IMR-90 (cell line): ENCODE measurements around the gene PDCD2L. TPM values are rescaled to one million over a fixed set of nuclear protein-coding genes. Genes with fewer than 3 reads are reported as not detected.

ENCODE experiments used
- ATAC-seq: fragments of 200-7000 bp; cut with Tn5 transposase; 2 replicates; pipeline ENCODE4 v1.9.1; 2020; ENCODE audit warnings: low read depth, mild to moderate bottlenecking, moderate library complexity
- BruUV-seq: library from RNA; stranded (reverse); fragments of 400-500 nt; replicated peaks from 2 replicates; lab custom pipeline; 2021; lab: Mats Ljungman, UMichigan
- CTCF ChIA-PET: fragments of 300-600 bp; formaldehyde crosslinking; extraction: SDS; loops from one replicate; lab custom pipeline; 2021; ENCODE audit warnings: antibody characterized with exemption; lab: Yijun Ruan, JAX
- POLR2A ChIA-PET: fragments of 300-600 bp; sonication (Branson Sonifier 250); formaldehyde crosslinking; loops from one replicate; lab custom pipeline; 2022; ENCODE audit warnings: antibody characterized with exemption; ENCODE audit not compliant: unreplicated experiment; lab: Charles Lee
- DNase-seq: peaks from one replicate; pipeline ENCODE4 v3.0.0; 2013
- H2AFZ ChIP-seq: replicated peaks from 2 replicates; pipeline ENCODE3; 2013; ENCODE audit warnings: low read length, mild to moderate bottlenecking; ENCODE audit not compliant: poor library complexity
- H2AK5ac ChIP-seq: 2 replicates; pipeline ENCODE4 v1.6.1; 2013; ENCODE audit warnings: low read depth, low read length, inconsistent platforms
- H2AK9ac ChIP-seq: replicated peaks from 2 replicates; pipeline ENCODE3; 2013; ENCODE audit warnings: mild to moderate bottlenecking, low read depth, low read length, moderate library complexity; ENCODE audit not compliant: poor library complexity
- H2BK120ac ChIP-seq: 2 replicates; pipeline ENCODE4 v1.6.1; 2013; ENCODE audit warnings: low read depth, low read length, inconsistent platforms
- H2BK15ac ChIP-seq: 3 replicates; pipeline ENCODE4 v1.6.1; 2013; ENCODE audit warnings: low read depth, low read length, inconsistent platforms
- H2BK20ac ChIP-seq: 2 replicates; pipeline ENCODE4 v1.6.1; 2013; ENCODE audit warnings: low read depth, mild to moderate bottlenecking, inconsistent platforms, low read length, moderate library complexity
- H2BK5ac ChIP-seq: 2 replicates; pipeline ENCODE4 v1.6.1; 2013; ENCODE audit warnings: mild to moderate bottlenecking, low read depth, low read length, inconsistent platforms; ENCODE audit not compliant: poor library complexity, severe bottlenecking
- H3K14ac ChIP-seq: replicated peaks from 2 replicates; pipeline ENCODE4 v1.6.1; 2013; ENCODE audit warnings: low read depth, low read length, inconsistent platforms
- H3K18ac ChIP-seq: 2 replicates; pipeline ENCODE4 v1.6.1; 2013; ENCODE audit warnings: low read depth, low read length, control low read depth
- H3K23ac ChIP-seq: 2 replicates; pipeline ENCODE4 v1.6.1; 2013; ENCODE audit warnings: low read depth, low read length, inconsistent platforms
- H3K27ac ChIP-seq: 2 replicates; pipeline ENCODE4 v1.5.1; 2013; ENCODE audit warnings: mild to moderate bottlenecking, control low read depth, low read length; ENCODE audit not compliant: insufficient read depth
- H3K27me3 ChIP-seq: 2 replicates; pipeline ENCODE4 v1.6.1; 2013; ENCODE audit warnings: low read length; ENCODE audit not compliant: control insufficient read depth, insufficient read depth
- H3K36me3 ChIP-seq: 2 replicates; pipeline ENCODE4 v1.6.1; 2013; ENCODE audit warnings: low read length, mixed read lengths; ENCODE audit not compliant: control insufficient read depth, insufficient read depth
- H3K4ac ChIP-seq: 2 replicates; pipeline ENCODE4 v1.6.1; 2013; ENCODE audit warnings: low read depth, low read length, inconsistent platforms
- H3K4me1 ChIP-seq: 2 replicates; pipeline ENCODE4 v1.6.1; 2013; ENCODE audit warnings: low read length, mixed read lengths; ENCODE audit not compliant: control insufficient read depth, insufficient read depth
- H3K4me2 ChIP-seq: 2 replicates; pipeline ENCODE4 v1.6.1; 2013; ENCODE audit warnings: low read depth, mild to moderate bottlenecking, control low read depth, low read length, moderate library complexity
- H3K4me3 ChIP-seq: 2 replicates; pipeline ENCODE4 v1.5.1; 2013; ENCODE audit warnings: low read depth, mild to moderate bottlenecking, control low read depth, low read length, moderate library complexity; ENCODE audit not compliant: insufficient read depth
- H3K56ac ChIP-seq: 2 replicates; pipeline ENCODE4 v1.6.1; 2013; ENCODE audit warnings: low read length, inconsistent platforms; ENCODE audit not compliant: insufficient read depth; ENCODE audit errors: extremely low read depth
- H3K79me1 ChIP-seq, 2 experiments: 2 replicates each; pipeline ENCODE4 v1.6.1; 2013; ENCODE audit warnings: low read length in 2 of 2, inconsistent platforms in 1 of 2, low read depth in 1 of 2
- H3K9ac ChIP-seq: 2 replicates; pipeline ENCODE4 v1.6.1; 2013; ENCODE audit warnings: low read depth, low read length, control low read depth
- H3K9me1 ChIP-seq: 2 replicates; pipeline ENCODE4 v1.6.1; 2013; ENCODE audit warnings: low read length, inconsistent platforms; ENCODE audit not compliant: insufficient read depth
- H3K9me3 ChIP-seq: 2 replicates; pipeline ENCODE4 v1.6.1; 2013; ENCODE audit warnings: low read length; ENCODE audit not compliant: control insufficient read depth, insufficient read depth
- H4K20me1 ChIP-seq: 2 replicates; pipeline ENCODE4 v1.6.1; 2013; ENCODE audit warnings: low read length, inconsistent platforms; ENCODE audit not compliant: insufficient read depth
- H4K5ac ChIP-seq: 2 replicates; pipeline ENCODE4 v1.6.1; 2013; ENCODE audit warnings: mild to moderate bottlenecking, low read depth, low read length, control low read depth
- H4K8ac ChIP-seq, 2 experiments: 2 replicates each; pipeline ENCODE4 v1.6.1; 2013; ENCODE audit warnings: low read depth in 2 of 2, low read length in 2 of 2, control low read depth in 1 of 2, inconsistent platforms in 1 of 2
- H4K91ac ChIP-seq: 2 replicates; pipeline ENCODE4 v1.6.1; 2013; ENCODE audit warnings: low read depth, low read length, inconsistent platforms; ENCODE audit not compliant: insufficient read depth
- BHLHE40 ChIP-seq: fragments of 150-350 bp; IDR thresholded peaks from 2 replicates; pipeline ENCODE4 v1.6.1; 2016; ENCODE audit warnings: mild to moderate bottlenecking, low read depth, low read length
- CEBPB ChIP-seq: IDR thresholded peaks from 2 replicates; pipeline ENCODE4 v1.6.1; 2012; ENCODE audit warnings: low read depth, low read length, improper control_type of control experiment
- CHD1 ChIP-seq: IDR thresholded peaks from 2 replicates; pipeline ENCODE4 v1.6.1; 2012; ENCODE audit warnings: low read depth, low read length, improper control_type of control experiment
- CTCF ChIP-seq: conservative IDR thresholded peaks from 2 replicates; pipeline ENCODE4 v1.5.1; 2012; ENCODE audit warnings: mild to moderate bottlenecking, low read depth, low read length, improper control_type of control experiment
- ELK1 ChIP-seq: fragments of 150-350 bp; IDR thresholded peaks from 2 replicates; pipeline ENCODE4 v1.6.1; 2016; ENCODE audit warnings: low read depth, mild to moderate bottlenecking, low read length, moderate library complexity, borderline replicate concordance
- FOS ChIP-seq: fragments of 150-350 bp; IDR thresholded peaks from 2 replicates; pipeline ENCODE4 v1.6.1; 2016; ENCODE audit warnings: low read depth, low read length
- MAFK ChIP-seq: IDR thresholded peaks from 2 replicates; pipeline ENCODE4 v1.6.1; 2012; ENCODE audit warnings: low read depth, low read length, improper control_type of control experiment
- MAZ ChIP-seq: IDR thresholded peaks from 2 replicates; pipeline ENCODE4 v1.6.1; 2012; ENCODE audit warnings: low read depth, mild to moderate bottlenecking, low read length, improper control_type of control experiment, moderate library complexity, borderline replicate concordance
- MXI1 ChIP-seq: IDR thresholded peaks from 2 replicates; pipeline ENCODE4 v1.6.1; 2012; ENCODE audit warnings: low read depth, mild to moderate bottlenecking, low read length, moderate library complexity, borderline replicate concordance
- NFE2L2 ChIP-seq: fragments of 150-350 bp; IDR thresholded peaks from 2 replicates; pipeline ENCODE4 v1.6.1; 2016; ENCODE audit warnings: low read depth, mild to moderate bottlenecking, low read length
- POLR2A ChIP-seq: IDR thresholded peaks from 2 replicates; pipeline ENCODE4 v1.6.1; 2012; ENCODE audit warnings: mild to moderate bottlenecking, low read depth, low read length
- RAD21 ChIP-seq: IDR thresholded peaks from 2 replicates; pipeline ENCODE4 v1.6.1; 2012; ENCODE audit warnings: low read length, improper control_type of control experiment
- RCOR1 ChIP-seq: IDR thresholded peaks from 2 replicates; pipeline ENCODE4 v1.6.1; 2012; ENCODE audit warnings: mild to moderate bottlenecking, low read length, improper control_type of control experiment; ENCODE audit not compliant: insufficient replicate concordance
- RFX5 ChIP-seq: IDR thresholded peaks from 2 replicates; pipeline ENCODE4 v1.8.0; 2012; ENCODE audit warnings: low read depth, mild to moderate bottlenecking, low read length, moderate library complexity
- SMC3 ChIP-seq: fragments of 150-350 bp; IDR thresholded peaks from 2 replicates; pipeline ENCODE4 v1.6.1; 2016; ENCODE audit warnings: low read depth, mild to moderate bottlenecking, antibody characterized with exemption, low read length, moderate library complexity
- USF2 ChIP-seq: fragments of 150-350 bp; IDR thresholded peaks from 2 replicates; pipeline ENCODE4 v1.6.1; 2017; ENCODE audit warnings: mild to moderate bottlenecking, antibody characterized with exemption, low read length, low read depth
- WGBS, 2 experiments: methylation state at CpG; one replicate each; pipeline versions ENCODE4 v1.1.5 to v1.1.7; 2013; ENCODE audit warnings: missing lambda C conversion rate in 2 of 2; ENCODE audit not compliant: insufficient read length in 1 of 2; ENCODE audit errors: extremely low coverage in 2 of 2; 5-methylcytosine and 5-hydroxymethylcytosine counted together
- dilution Hi-C: fragments of 300-500 bp; cut with HindIII; formaldehyde crosslinking; loops from one replicate; pipeline ENCODE4 v1.14.3; 2018; ENCODE audit warnings: low sequenced_read_pairs; ENCODE audit not compliant: unreplicated experiment
- in situ Hi-C: fragments of 300-500 bp; cut with MboI; formaldehyde crosslinking; loops from 3 replicates; pipeline ENCODE4 v1.14.3; 2019; ENCODE audit warnings: low sequenced_read_pairs, inconsistent platforms, mixed read lengths
- intact Hi-C: fragments of 100-400 bp; cut with micrococcal nuclease; formaldehyde crosslinking; loops from 2 replicates; pipeline ENCODE4 v1.10.0; 2022
- polyA plus RNA-seq, 3 experiments: library from polyadenylated mRNA; depleted of rRNA; stranded (reverse); fragments of >200 nt; gene quantifications; 2 replicates each; pipeline ENCODE4 v1.2.3, GENCODE V29; 2012; ENCODE audit warnings: low replicate concordance in 1 of 3
- total RNA-seq: library from RNA; depleted of rRNA; stranded (reverse); fragments of >200 nt; gene quantifications from 2 replicates; pipeline ENCODE4 v1.2.3, GENCODE V29; 2012

The PDCD2L gene
- total and polyA plus RNA-seq, 2 of the 4 experiments (the other 2 are of a cell fraction), result 10.6 to 13.0 TPM

GRCh38 chr19:34448191-34448590, 44.0 kb downstream of the PDCD2L start:
- WGBS, 2 experiments, result 90% methylated on average over 2 of the region's 3 CpGs; no CpG with 5 or more reads in 1 of the 2 experiments
- no peak overlapping the region for H3K4ac ChIP-seq
- no peak overlapping the region for H2AFZ ChIP-seq
- H3K4me2 ChIP-seq, result no peak overlapping the region
- peaks cover 4% of the 10 kb centered on the region for H4K20me1 ChIP-seq
- H3K27ac ChIP-seq, result no peak overlapping the region
- no peak overlapping the region for H2BK20ac ChIP-seq
- no peak overlapping the region for H3K4me3 ChIP-seq
- ChIA-PET CTCF (no interaction called here), POLR2A (no interaction called here)
- H2AK5ac ChIP-seq, result no peak overlapping the region
- H2BK5ac ChIP-seq, result no peak overlapping the region
- H4K8ac ChIP-seq, result no peak overlapping the region
- peaks cover 7 to 35% of the 10 kb centered on the region in 2 experiments for H3K79me1 ChIP-seq
- dilution Hi-C loops, result no loop called here
- no peak overlapping the region for H2BK15ac ChIP-seq
- H3K9me1 ChIP-seq, result 0 out of 2 replicates have a peak, but pooled peaks cover 3% of the 10 kb centered on the region
- BruUV-seq, result no TSS peak
- H3K36me3 ChIP-seq, result peaks cover 48% of the 10 kb centered on the region
- no peaks in the 10 kb centered on the region for H3K9me3 ChIP-seq
- no peak overlapping the region for H3K9ac ChIP-seq
- intact Hi-C loops, result no loop called here
- H3K23ac ChIP-seq, result no peak overlapping the region
- H3K27me3 ChIP-seq, result no peaks in the 10 kb centered on the region
- H3K4me1 ChIP-seq, result peaks cover 3% of the 10 kb centered on the region; the same call in 1 of the 2 replicates
- no peak overlapping the region for H3K14ac ChIP-seq
- H2BK120ac ChIP-seq, result no peak overlapping the region
- no peak overlapping the region for H4K5ac ChIP-seq
- H3K56ac ChIP-seq, result no peak overlapping the region
- in situ Hi-C loops, result no loop called here
- no peak overlapping the region for H2AK9ac ChIP-seq
- no peak overlapping the region for H3K18ac ChIP-seq
- H4K91ac ChIP-seq, result no peak overlapping the region
- TF ChIP-seq NFE2L2, result no peak
- TF ChIP-seq ELK1, result no peak
- TF ChIP-seq RCOR1, result no peak
- no peak for TF ChIP-seq MXI1
- TF ChIP-seq RFX5, result no peak
- TF ChIP-seq CEBPB, result no peak
- no peak for TF ChIP-seq CTCF
- TF ChIP-seq FOS, result no peak
- TF ChIP-seq CHD1, result no peak
- TF ChIP-seq BHLHE40, result no peak
- TF ChIP-seq SMC3, result no peak
- no peak for TF ChIP-seq RAD21
- TF ChIP-seq MAFK, result no peak
- TF ChIP-seq POLR2A, result no peak
- TF ChIP-seq USF2, result no peak
- no peak for TF ChIP-seq MAZ
- no peak for ATAC-seq
- no peak for DNase-seq
